Activated CD4-positive, alpha-beta T cell treated with anti-CD3 and anti-CD28 coated beads for 1 hour (primary cell): ENCODE measurements around the gene NEU1.

Experiments
- DNase-seq: peaks from one replicate; pipeline ENCODE4 v3.0.0-alpha.2; 2020

Gene NEU1

DNA sequence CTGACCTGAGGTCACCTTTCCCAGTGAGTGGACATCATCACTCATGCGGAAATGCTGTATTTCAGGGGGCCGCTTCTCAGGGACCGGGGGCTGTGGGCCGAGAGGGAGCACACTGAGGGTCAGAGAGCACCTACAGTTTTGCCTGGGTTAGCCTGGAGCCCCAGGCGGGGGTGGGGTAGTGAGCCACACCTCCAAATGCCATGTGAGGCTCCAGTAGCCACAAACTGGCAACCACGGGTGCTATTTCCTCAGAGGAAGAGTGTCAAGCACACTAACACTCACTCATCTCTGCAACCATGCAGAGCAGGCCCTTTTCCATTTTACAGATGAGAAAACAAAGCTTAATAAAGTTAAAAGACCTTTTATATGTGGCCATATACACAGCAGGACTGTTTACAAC, 30.2 kb upstream of the NEU1 start:
- no peak for DNase-seq

- no peak for DNase-seq
Observed at GRCh38 chr6:31889331-31889972, 26.8 kb upstream of the NEU1 start.

DNA sequence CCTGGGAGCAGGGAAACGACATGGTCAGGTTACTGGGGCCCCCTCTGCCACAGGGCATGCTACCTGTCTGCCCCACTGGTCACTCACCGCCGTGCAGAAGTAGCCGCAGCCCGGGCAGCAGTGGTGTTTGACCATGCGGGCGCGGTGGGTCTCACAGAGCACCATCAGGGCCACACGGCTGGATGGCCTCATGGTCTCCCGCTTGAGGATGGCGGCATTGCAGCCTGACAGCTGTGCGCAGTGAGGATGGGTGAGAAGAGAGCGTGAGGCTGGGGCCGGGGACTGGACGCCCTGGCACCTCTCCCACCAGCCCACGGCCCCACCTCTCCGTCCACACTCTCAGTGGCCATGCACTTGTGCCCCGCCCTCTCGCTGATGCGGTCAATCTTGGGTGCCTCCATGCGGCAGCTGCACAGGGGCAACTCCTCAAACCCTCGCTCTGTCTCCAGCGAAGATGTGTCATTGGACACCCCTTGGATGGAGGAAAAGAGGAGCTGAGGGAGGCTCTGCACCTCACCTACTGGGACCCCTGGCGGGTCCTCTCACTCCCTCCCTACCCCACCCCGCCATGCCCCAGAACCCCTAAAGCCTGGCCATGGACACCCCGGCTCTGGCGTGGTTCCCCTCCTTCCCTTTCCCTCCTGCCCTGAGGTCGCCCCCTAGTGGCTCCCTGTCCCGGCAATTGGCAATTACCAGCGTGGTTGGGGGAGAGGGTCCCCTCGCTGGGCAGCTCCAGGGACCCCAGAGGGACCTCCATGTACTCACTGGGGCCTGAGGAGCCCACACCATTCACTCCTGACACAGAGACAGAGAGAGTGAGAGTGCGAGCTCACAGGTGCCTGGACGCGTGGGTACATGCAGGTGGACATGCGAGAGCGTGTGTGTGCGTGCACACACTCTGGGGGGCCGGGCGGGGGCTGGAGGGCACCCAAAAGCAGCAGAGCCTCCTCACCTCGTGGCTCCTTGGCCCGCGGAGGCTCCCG, 25.9 kb upstream of the NEU1 start:
- DNase-seq, result peak; percentile 35

DNA sequence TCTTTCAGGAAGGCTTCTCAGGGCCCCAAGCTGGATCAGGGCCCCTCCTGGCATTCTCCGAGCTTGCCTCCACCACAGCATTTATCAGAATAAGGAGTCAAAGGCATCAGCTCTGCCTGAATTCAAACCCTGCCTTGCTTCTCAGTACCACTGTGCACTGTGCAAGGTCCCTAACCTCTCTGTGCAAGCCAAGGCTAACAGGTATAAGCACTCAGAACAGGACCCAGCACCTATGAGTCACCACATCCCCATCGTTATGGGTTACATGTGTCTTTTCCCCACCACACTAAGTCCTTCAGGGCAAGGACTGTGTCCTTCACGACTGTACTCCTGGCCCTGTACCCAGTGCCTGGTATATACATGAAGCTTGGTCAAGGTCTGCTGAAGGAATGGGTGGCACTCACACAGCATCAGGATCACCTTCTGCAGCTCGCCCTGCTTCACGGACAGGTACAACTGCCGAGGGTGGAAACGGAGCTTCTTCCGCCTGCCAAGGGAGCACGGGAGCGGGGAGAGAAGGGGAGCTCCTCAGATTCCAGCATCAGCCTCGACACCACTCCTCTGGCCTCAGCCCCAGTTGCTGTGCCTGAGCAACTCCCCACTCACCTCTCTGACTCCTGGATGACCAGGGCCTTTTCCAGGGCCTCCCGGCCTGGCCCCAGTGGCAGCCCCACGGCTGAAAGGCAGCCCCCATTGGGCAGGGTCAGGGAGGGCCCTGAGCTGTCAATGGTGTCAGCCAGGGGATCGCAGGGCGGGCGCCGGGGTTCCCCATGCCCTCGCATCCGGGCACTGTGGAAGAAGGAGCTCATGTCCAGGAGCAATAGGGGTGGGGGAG, 24.8 kb upstream of the NEU1 start:
- DNase-seq, result no peak

DNA sequence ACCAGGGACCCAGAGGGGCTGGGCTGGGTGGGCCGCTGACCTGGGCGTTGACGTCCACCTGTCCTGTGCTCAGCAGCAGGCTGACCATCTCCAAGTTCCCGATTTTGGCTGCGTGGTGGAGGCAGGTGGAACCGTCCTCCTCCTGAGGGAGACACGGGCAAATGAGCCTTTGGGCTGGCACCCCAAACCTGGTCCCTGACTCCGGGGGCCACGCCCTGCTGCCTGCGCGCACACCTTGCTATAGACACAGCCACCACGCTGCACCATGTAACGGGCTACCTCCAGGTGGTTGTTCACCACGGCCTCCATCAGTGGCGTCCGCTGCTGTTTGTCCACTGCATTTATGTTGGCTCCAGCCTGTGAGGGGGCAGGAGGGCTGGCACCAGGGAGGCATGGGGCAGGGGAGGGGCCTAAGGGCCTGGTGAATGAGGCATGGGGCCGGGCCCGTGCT, 23.9 kb upstream of the NEU1 start:
- no peak for DNase-seq

- no peak for DNase-seq
Observed at GRCh38 chr6:31884528-31885035, 22.0 kb upstream of the NEU1 start.

DNA sequence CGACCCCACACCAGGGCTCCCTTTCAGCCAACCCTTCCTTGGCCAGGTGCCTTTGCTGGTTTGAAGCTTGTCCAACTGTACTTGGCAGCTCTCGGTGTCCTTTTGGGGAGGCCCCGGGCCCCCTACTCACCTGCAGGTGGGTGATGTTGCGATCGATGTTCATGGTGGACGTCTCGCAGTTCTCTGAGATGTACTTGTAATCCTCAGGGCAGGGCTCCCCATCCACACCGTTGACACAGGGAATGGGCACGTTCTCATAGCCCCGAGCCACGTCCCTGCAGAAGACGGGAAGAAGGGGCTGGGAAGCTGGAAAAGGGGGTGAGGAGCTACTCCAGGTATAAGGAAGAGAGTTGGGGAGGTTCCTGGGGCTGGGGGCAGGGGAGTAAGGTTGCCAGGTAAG, 21.1 kb upstream of the NEU1 start:
- no peak for DNase-seq

- no peak for DNase-seq
Observed at GRCh38 chr6:31882344-31882743, 19.7 kb upstream of the NEU1 start.

GRCh38 chr6:31881136-31881859, 18.7 kb upstream of the NEU1 start:
- DNase-seq, result no peak

- DNase-seq, result no peak
Observed at GRCh38 chr6:31880616-31881015, 18.0 kb upstream of the NEU1 start.

DNA sequence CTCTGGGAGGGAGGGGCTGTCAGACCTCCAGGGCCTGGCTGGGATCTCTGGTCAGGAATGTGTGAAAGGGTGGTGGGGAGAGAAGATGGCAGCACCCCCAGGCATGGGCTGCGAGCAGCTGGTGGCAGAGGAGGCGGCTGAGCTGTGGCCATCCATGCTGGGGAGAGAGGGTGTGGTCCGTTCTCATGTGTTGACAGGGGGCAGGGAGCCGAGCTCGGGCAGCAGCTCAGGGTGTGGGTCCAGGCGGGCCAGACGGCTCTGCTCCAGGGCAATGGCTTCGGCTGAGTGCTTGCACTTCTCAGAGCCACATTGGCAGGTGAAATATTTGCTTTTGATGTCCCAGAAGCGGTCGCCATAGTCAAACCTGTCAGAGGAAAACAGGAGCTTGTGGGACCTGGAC, 17.3 kb upstream of the NEU1 start:
- DNase-seq, result no peak

DNA sequence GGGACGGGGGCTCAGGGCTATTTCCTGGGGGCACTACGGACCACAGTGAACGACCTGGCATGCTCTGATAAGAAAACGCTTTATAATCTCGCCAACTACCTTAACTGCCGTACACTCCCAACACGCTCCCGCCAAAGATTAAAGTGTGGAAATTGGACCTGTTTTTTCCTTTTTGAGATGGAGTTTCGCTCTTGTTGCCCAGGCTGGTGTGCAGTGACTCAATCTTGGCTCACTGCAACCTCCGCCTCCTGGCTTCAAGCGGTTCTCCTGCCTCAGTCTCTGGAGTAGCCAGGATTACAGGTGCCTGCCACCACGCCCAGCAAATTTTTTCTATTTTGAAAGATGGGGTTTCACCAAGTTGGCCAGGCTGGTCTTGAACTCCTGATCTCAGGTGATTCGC, 16.5 kb upstream of the NEU1 start:
- DNase-seq, result no peak

- no peak for DNase-seq
Observed at GRCh38 chr6:31878726-31879125, 16.1 kb upstream of the NEU1 start, which contains the start of gene SLC44A4. TSS of gene SLC44A4 (minus strand) at chr6:31878997. CDS start at chr6:31878980, 17 bp downstream.

GRCh38 chr6:31878222-31878621, 15.6 kb upstream of the NEU1 start:
- no peak for DNase-seq

GRCh38 chr6:31877651-31878161, 15.1 kb upstream of the NEU1 start:
- no peak for DNase-seq

DNA sequence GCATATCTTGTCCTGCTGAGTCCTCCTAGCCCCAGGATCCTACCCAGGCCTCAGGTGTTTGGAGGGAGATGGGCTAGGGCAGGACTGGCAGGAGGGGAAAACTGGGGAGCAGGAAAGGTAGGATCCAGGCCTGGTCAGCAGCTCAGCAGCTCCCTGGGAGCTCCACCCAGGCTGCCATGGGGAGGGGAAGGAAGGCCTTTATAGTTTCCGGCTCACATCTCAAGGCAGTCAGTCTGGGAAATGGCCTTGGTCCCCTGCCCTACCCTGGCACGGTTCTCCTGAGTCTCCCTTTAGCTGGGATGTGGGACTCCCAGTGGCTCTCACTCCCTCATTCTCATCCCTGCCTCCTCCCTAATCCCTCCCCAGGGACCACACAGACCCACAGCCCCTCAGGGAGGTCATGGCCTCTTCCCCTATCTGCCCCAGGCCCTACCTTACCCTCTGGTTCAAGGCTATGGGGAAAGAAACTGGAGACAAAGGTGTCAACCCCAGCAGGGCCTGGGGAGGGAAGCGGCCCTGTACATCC, 14.6 kb upstream of the NEU1 start:
- no peak for DNase-seq

DNA sequence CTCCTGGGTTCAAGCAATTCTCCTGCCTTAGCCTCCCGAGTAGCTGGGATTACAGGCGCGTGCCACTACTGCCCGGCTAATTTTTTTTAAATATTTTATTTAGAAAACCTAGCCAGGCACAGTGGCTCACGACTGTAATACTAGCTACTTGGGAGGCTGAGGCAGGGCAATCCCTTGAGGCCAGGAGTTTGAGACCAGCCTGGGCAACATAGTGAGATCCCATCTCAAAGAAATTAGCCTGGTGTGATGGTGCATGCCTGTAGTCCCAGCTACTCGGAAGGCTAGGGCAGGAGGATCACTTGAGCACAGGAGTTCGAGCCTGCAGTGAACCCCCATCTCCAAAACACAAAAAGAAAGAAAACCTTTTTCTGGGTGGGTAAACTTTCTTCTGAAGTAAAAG, 13.7 kb upstream of the NEU1 start:
- no peak for DNase-seq

DNA sequence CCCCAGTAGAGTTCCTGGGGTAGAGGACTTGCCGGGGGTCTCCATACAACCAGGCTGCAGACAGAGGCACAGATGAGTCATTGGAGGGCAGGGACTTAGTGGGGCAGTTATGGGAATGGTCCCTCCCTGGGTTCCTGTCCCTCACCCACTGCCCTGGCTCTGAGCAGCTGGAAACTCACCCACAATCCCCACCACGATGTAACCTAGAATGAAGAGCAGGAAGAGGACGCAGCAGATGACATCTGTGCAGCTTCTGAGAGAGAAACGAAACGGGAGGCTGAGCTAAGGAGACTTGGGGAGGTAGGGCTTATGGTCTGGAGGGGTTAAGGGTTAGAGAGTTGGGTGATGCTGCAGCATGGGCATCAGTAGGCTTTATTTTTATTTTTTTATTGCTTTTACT, 13.3 kb upstream of the NEU1 start:
- DNase-seq, result no peak

DNA sequence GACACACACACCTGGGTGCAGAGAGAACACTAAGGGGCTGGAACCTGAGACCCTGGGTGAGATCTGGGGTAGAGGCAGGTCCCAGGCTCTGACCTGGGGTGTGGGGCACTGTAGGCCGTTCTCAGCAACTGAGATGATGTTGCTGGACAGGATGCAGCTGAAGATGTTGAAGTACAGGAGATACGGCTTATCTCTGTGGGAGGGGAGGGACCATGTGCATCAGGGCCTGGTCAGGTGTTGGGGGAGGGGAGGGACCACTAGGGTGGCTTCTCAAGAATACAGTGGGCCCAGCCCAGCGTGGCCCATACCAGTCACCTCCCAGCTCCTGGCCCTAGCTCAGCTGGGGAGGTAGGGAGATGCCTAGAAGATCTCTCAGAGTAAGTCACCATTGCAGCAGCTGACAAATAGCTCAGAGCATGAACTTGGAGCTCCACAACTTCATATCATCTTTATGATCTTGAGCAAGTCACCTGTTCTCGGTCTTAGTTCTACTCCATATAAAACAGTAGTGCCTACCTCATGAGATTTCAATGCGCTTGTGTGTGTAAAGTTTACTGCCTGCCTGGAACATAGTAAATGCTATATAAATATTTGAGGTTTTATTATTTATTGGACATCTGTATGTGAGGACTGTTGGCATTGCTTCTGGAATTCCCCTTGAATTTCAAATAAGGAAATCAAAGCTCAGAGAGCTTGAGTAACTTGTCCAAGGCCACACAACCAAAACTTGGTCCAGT, 12.4 kb upstream of the NEU1 start:
- no peak for DNase-seq

DNA sequence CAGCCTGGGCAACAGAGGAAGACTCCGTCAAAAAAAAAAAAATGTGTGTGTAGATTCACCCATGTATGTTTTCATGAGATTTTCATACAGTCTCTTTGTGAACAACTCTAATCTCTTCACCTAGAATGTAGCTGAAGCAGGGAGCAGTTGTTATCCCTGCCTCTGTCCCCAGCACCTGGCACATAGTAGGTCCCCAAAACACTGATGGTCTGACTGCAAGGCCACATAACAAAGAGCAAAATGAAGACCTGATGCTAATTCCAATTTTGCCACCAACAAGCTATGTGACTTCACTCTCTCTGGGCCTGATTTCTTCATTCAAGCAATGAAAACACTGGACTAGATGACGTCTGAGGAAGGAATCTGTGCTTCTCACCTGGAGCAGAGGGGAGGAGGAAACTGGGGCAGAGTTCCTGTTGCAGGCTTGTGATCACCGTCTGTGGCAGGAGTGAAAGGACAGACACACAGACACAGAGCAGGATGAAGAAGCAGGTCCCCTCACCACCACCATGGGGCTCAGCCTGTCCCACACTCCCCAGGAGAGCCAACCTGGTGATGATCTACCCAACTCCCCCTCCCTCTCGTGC, 11.6 kb upstream of the NEU1 start:
- DNase-seq, result no peak
